Fibroblast of skin of left quadriceps (primary cell): Measurements from ENCODE around the gene MYL1.

Source experiments
- DNase-seq, 2 experiments: peaks; one replicate each; pipeline ENCODE4 v3.0.0-alpha.2; 2013; ENCODE audit warnings: low read depth in 2 of 2

Gene MYL1

DNA sequence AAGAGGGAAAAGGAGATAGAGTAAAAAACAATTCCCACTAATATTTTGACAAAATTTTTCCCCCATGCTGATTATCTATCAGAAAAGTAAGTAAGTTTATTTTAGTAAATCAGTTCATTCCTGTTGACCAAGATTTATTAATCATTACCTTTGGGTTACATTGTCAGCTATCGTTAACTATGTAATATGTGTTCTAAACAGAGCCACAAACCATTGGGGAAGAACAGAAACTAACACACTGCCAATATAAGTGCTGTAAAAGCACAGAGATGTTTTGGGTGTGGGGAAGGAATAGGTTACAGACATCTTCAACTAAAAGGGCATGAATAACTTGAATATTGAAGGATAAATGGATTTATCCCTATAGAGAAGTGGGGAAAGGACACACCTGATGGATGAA, 47.3 kb downstream of the MYL1 start:
- no peak for DNase-seq

DNA sequence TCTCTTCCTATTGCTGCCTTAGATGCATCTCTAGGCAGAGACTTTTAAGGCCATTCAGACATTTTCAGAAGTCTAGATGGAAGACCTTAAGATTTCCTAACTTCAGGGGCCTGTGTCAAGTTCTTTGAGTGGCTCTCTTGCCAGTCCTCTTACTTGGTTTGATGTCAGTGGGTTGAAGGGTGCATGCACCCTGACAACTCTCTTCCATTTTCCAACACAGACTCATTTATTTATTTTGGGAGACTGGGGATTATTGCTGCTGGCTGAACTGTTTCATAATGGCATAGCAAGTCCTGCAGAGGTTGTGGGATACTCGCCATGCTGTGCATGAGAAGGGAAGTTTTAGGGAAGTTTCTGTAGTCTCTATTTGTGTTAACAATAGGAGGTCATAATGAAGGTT, 50.7 kb downstream of the MYL1 start:
- DNase-seq: no peak

DNA sequence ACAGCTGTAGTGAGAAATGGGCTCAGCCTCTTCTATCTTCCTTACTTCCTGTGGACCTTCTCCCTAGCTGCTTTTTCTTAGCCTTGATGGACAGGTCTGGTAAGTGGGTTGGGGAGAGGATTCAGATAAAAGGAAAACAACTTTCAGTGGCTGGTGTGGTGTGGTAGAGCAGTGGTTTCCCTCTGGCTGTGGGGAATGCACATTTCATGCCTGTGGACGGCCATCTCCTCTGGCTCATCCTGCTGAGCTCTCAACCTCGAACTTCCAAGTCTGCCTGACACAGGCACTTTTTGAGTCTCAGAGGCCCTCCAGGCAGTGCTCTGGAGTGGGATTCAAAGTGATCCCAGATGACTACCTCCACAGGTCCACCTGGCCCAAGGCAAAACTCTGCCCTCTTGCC, 51.1 kb downstream of the MYL1 start:
- no peak for DNase-seq

DNA sequence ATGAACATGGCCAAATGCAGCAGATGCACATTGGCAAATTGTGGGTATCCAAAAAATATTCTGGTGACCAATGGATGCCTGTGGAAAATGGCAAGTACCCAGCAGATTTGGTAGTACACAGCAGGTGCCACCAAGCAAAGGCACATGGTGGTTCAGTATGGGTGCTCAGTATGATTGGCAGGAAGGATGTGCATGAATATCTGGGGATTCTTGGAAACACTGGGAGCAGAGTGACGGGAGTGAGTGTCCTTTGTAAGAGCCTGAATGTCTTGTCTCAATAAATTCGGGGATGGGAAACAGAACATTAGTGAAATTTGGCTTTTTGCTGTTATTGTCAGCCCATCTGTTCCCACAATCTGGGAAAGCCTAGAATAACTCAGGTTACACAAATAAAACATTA, 52.9 kb downstream of the MYL1 start:
- no peak for DNase-seq

DNA sequence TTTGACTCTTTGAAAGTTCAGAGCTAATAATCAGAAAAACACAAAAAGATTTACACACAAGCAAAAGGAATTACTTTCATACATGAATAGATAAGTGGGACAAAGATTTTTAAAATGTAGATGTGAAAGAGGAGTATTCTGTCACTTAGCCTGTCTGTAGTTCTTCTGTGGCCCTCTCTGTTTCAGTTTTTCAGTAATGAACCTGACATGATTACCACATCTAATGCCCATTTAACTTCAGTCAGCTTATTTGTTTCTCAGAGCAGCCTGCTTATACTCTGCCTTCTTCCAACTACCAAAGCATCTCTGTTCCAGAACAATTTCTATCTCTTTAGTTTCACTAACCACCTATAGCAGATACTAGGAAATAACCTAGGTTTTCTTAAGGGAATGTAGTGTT, 55.3 kb downstream of the MYL1 start:
- no peak for DNase-seq

DNA sequence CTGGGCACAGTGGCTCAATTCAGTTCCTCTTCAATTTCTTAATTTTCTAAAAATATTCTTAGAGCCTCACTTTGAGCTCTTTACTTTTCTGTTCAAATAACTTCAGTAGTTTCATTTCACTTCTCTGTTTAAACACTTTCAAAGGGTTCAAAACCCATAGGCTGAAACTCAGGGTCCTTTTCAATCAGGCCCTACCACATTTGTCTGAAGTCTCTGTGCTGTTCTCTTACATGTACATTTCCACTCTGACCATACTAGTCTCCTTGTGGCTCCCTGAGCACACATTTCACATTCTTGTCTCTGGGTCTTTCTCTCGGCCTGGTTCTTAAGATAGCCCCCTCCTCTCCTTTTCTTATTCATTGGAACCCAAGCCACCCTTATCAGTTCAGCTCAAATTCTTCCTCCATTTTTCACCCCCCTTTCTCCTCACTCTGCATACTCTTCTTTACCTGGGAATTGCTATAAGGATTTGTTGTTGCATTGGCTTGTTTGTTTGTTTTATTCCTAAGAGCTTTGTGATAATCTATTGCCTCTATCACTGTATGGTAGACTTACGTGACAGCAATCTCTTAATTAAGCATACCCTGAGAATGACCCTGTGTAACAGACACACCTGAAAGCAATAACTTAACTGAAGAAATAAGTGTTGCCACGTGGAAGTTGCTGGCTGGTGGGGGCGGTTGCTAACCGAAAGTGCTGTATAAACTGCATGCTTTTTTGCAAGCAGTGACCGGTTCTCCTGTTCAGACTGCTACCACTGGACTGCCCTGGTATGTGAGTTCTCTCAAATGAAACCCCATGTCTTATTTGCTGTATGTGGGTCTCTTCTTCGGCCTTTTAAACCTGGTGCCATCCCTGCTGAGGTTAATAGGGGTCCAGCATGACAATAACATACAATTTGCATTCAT, 62.0 kb downstream of the MYL1 start:
- DNase-seq: no peak

DNA sequence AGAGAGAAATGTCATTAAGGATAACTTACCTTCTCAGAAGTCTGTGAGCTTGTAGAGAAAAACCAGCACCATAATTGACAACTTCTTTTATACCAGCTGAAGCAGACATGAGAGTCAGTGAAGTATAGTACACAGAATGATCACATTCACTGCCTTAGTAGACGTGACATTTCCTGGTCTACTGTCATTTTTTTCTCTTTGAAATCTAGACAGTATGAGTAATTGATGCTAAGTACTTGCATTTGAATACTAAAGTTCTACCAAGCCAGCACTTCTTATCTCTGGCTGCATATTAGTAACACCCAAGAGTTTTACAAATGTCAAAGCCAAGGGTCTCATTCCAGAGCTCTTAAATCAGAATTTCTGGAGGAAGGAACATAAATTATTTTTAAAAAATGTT, 64.4 kb downstream of the MYL1 start:
- DNase-seq: no peak
